KOPT-K1 (cell line): ENCODE results near the gene SAMD11.
"Not testable (repeated sequence)": the region's sequence is repeated elsewhere in the genome, so short reads cannot be mapped to it uniquely, and the experiment has no call there.

Experiments
- H3K27ac ChIP-seq: fragments of 200-600 bp; sonication (generic); 2 replicates; pipeline ENCODE4 v1.5.1; 2016; ENCODE audit warnings: antibody characterized with exemption, mild to moderate bottlenecking, low read depth, low read length; ENCODE audit not compliant: poor library complexity, severe bottlenecking
- H3K36me3 ChIP-seq: fragments of 200-600 bp; sonication (generic); 2 replicates; pipeline ENCODE4 v1.5.1; 2017; ENCODE audit warnings: antibody characterized with exemption, mild to moderate bottlenecking, low read length, moderate library complexity; ENCODE audit not compliant: insufficient read depth
- H3K9me3 ChIP-seq: fragments of 200-600 bp; sonication (generic); 2 replicates; pipeline ENCODE4 v1.5.1; 2017; ENCODE audit warnings: antibody characterized with exemption, low read length, mild to moderate bottlenecking; ENCODE audit not compliant: insufficient read depth, poor library complexity, severe bottlenecking

SAMD11 gene

DNA sequence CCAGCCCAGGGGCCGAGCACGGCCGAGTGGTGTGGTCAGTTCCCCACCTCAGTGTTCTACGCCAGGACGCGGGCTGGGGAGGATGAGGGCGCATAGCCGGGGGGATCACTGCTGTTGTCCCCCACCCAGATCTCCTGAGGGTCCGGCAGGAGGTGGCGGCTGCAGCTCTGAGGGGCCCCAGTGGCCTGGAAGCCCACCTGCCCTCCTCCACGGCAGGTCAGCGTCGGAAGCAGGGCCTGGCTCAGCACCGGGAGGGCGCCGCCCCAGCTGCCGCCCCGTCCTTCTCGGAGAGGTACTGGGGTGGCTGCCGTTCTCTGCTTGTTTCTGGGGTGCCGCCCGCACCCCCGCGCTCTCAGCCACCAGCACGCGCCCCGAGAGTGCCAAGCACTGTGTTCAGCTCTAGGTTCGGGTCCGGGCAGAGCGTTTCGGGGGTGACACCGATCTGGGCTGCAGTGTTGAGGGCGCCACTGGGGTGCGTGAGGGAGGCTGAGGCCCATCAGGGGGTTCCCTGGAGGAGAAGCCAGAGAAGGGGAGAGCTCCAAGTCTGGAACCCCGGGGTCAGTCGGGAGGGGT, 17.4 kb downstream of the SAMD11 start:
- no peaks in the 10 kb centered on the region for H3K9me3 ChIP-seq
- H3K36me3 ChIP-seq, result peaks cover 26% of the 10 kb centered on the region; the same call in 1 of the 2 replicates
- no peak overlapping the region for H3K27ac ChIP-seq

DNA sequence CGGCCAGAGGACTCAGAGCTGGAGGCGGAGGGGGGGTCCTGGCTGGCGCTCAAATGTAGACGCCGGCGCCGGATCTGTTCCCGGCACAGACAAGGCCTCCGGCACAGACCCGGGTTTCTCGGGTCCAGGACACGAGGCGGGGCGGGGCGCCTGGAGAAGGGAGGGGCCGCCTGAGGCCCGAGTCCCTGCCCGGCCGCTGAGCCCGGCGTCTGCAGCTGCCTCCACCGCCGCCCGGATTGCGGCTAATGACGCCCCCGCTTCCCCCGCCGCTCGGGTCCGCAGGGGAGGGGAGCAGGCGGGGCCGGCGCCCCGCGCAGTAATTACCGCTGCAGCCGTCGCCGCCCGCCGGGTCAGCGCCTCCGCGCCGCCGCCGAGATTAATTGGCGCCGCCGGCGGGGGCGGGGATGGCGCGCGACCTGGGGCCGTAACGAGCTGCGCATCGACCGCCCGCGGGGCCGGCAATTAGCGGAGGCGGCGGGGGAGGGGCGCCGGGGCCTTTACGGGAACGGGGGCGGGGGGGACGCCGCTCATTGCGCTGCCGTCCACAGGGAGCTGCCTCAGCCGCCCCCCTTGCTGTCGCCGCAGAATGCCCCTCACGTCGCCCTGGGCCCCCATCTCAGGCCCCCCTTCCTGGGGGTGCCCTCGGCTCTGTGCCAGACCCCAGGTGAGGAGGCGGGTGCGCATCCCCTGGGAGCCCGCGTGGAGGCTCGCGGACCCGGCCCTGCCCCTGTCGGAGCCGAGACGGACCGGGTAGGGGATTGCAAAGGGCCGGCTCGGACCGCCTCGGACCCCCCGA, 18.1 kb downstream of the SAMD11 start:
- Histone ChIP-seq H3K27ac (no peak overlapping the region), H3K9me3 (no peaks in the 10 kb centered on the region), H3K36me3 (peaks cover 32% of the 10 kb centered on the region; the same call in 1 of the 2 replicates)

GRCh38 chr1:942411-942821, 18.7 kb downstream of the SAMD11 start:
- Histone ChIP-seq H3K27ac (no peak overlapping the region), H3K36me3 (peaks cover 39% of the 10 kb centered on the region)

GRCh38 chr1:942864-943533, 19.3 kb downstream of the SAMD11 start:
- Histone ChIP-seq H3K9me3 (no peaks in the 10 kb centered on the region), H3K36me3 (peaks cover 44% of the 10 kb centered on the region), H3K27ac (no peak overlapping the region)

More at GRCh38 chr1:942411-942821, 18.7 kb downstream of the SAMD11 start:
- H3K9me3 ChIP-seq, result no peaks in the 10 kb centered on the region

- no peak overlapping the region for H3K27ac ChIP-seq
- H3K36me3 ChIP-seq, result peaks cover 49% of the 10 kb centered on the region
- H3K9me3 ChIP-seq, result no peaks in the 10 kb centered on the region
Measured at GRCh38 chr1:943545-944340, 20.0 kb downstream of the SAMD11 start.

DNA sequence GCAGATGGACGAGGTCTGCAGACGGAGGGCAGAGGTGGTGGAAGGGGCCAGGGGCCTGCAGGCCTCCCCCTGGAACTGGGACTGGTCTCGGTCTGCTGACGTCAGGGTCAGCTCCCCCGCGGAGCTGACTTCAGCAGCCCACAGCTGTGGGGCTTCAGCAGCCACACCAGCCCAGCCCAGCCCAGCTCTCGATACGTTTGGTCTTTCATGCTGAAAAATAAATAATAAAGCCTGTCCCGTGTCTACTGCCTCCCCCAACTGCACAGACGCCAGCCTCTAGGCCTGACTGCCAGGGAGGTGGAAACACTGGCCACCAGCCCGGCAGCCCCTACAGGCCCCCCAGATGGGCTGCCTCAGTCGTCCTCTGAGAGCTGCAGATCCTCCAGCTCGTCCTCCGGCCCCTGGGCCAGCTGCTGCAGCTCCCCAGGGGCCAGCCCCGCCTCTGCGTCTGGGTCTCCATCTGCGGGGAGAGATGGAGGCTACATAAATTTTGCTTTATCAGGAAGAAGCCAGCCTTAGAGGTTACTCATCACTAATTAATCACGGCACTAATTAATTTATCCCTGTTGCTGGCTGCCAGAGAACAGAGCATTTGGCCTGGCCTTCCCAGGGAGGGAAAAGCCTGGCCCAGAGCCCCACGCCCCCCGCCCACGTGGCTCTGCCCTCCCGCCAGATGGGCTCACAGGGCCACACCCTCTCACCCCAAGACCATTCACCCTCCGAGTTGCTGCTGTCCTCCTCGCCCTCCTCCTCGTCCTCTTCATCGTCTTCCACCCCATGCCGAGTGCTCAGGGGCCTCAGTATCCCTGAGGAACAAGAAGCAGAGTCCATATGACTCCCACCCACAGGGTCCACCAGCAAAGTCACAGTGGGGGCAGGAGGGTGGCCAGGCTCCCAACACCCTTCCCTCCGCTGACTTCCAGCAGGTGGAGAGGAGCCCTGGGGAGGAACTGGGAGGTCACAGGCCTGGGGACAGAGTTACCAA, 20.9 kb downstream of the SAMD11 start:
- Histone ChIP-seq H3K27ac (no peak overlapping the region), H3K9me3 (no peaks in the 10 kb centered on the region), H3K36me3 (peaks cover 58% of the 10 kb centered on the region)

- Histone ChIP-seq H3K9me3 (no peaks in the 10 kb centered on the region), H3K27ac (no peak overlapping the region), H3K36me3 (peaks cover 71% of the 10 kb centered on the region)
Measured at GRCh38 chr1:945688-946556, 22.2 kb downstream of the SAMD11 start.

- H3K36me3 ChIP-seq, result peaks cover 80% of the 10 kb centered on the region
- H3K9me3 ChIP-seq, H3K27ac ChIP-seq: not testable (repeated sequence)
Measured at GRCh38 chr1:946811-947210, 23.1 kb downstream of the SAMD11 start.

GRCh38 chr1:947958-948357, 24.2 kb downstream of the SAMD11 start:
- H3K9me3 ChIP-seq, result no peaks in the 10 kb centered on the region
- H3K27ac ChIP-seq, result no peak overlapping the region
- H3K36me3 ChIP-seq, result peaks cover 92% of the 10 kb centered on the region

DNA sequence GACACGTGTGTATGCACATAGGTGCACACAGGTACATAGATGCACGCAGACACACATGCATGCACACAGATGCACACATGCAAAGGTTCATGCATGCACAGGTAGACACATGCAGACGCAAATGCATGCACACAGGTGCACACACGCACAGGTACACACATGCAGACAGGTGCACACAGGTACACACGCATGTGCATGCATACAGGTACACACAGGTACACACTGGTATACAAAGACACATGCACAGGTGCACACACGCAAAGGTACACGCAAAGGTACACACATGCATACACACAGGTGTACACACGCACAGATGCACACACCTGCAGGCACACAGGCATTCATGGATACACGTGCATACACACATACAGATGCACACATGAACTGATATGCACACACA, 26.5 kb downstream of the SAMD11 start:
- H3K27ac ChIP-seq, result no peak overlapping the region
- no peaks in the 10 kb centered on the region for H3K9me3 ChIP-seq
- H3K36me3 ChIP-seq, result peaks cover 97% of the 10 kb centered on the region

- Histone ChIP-seq H3K27ac (no peak overlapping the region), H3K9me3 (no peaks in the 10 kb centered on the region), H3K36me3 (peaks cover 97% of the 10 kb centered on the region)
Measured at GRCh38 chr1:950881-951280, 27.2 kb downstream of the SAMD11 start.

- peaks cover 97% of the 10 kb centered on the region for H3K36me3 ChIP-seq
- H3K27ac ChIP-seq, result no peak overlapping the region
- H3K9me3 ChIP-seq, result no peaks in the 10 kb centered on the region
Measured at GRCh38 chr1:951364-951763, 27.6 kb downstream of the SAMD11 start.

DNA sequence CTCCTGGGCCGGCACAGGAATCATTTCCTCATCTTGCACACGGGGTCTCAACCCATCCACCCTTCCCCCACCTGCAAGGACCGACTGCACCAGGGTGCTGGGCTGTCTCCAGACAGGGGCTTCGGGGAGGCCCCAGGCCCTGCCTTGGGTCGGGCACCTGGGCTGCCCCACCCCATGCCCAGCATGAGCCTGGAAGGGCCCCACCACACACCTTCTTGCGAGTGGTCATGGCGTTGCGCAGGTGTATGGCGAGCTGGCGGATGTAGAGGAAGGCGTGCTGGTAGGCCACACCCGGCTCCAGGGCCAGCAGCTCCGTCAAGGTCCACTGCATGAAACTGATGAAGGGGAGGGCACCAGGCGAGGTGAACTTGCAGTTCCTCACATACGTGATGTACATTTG, 28.5 kb downstream of the SAMD11 start:
- Histone ChIP-seq H3K36me3 (peaks cover 97% of the 10 kb centered on the region), H3K27ac (no peak overlapping the region), H3K9me3 (no peaks in the 10 kb centered on the region)
